ENCODE measurements around the gene TBC1D22A.

Gene TBC1D22A

GRCh38 chr22:46762238-46763050 lies at the start of gene TBC1D22A:
TBC1D22A (plus strand) TSS chr22:46762650; CDS start chr22:46762787, 137 bp downstream.
- peak; percentile 77 for DNase-seq

- DNase-seq, result no peak
Measured at GRCh38 chr22:46714550-46714949, 47.9 kb upstream of the TBC1D22A start.

GRCh38 chr22:46719921-46720320 lies 42.5 kb upstream of the TBC1D22A start:
- DNase-seq, result no peak

- no peak for DNase-seq
Measured at GRCh38 chr22:46721501-46722085, 40.9 kb upstream of the TBC1D22A start.

GRCh38 chr22:46723882-46724281 lies 38.6 kb upstream of the TBC1D22A start:
- no peak for DNase-seq

- no peak for DNase-seq
Measured at GRCh38 chr22:46725096-46725495, 37.4 kb upstream of the TBC1D22A start.

- peak; percentile 2 for DNase-seq
Measured at GRCh38 chr22:46726066-46726985, 36.1 kb upstream of the TBC1D22A start.

- no peak for DNase-seq
Measured at GRCh38 chr22:46726986-46727317, 35.5 kb upstream of the TBC1D22A start.

GRCh38 chr22:46727813-46728364 lies 34.6 kb upstream of the TBC1D22A start:
- DNase-seq, result no peak

- DNase-seq, result no peak
Measured at GRCh38 chr22:46728470-46728869, 34.0 kb upstream of the TBC1D22A start.

- no peak for DNase-seq
Measured at GRCh38 chr22:46730568-46731245, 31.7 kb upstream of the TBC1D22A start.

- DNase-seq, result no peak
Measured at GRCh38 chr22:46731246-46732040, 31.0 kb upstream of the TBC1D22A start.

GRCh38 chr22:46732041-46732379 lies 30.4 kb upstream of the TBC1D22A start:
- no peak for DNase-seq

GRCh38 chr22:46732513-46732912 lies 29.9 kb upstream of the TBC1D22A start:
- no peak for DNase-seq

- DNase-seq, result peak; percentile 63
Measured at GRCh38 chr22:46734213-46734722, 28.2 kb upstream of the TBC1D22A start.

GRCh38 chr22:46734830-46735453 lies 27.5 kb upstream of the TBC1D22A start:
- peak; percentile 5 for DNase-seq

GRCh38 chr22:46735747-46736608 lies 26.5 kb upstream of the TBC1D22A start:
- DNase-seq, result no peak

GRCh38 chr22:46736705-46737104 lies 25.7 kb upstream of the TBC1D22A start:
- peak; percentile 5 for DNase-seq

- DNase-seq, result no peak
Measured at GRCh38 chr22:46737105-46737975, 25.1 kb upstream of the TBC1D22A start.

Data from NCI-H748 treated with DMSO at 0.1 percent for 48 hours (cell line).